Measurements from ENCODE around the gene HSF5. TPM values are rescaled to one million over a fixed set of nuclear protein-coding genes. Genes with fewer than 3 reads are reported as not detected.

HSF5 gene
- total and polyA plus RNA-seq, 10 donors, result 0.57 to 1.7 (median 1.2) TPM

DNA sequence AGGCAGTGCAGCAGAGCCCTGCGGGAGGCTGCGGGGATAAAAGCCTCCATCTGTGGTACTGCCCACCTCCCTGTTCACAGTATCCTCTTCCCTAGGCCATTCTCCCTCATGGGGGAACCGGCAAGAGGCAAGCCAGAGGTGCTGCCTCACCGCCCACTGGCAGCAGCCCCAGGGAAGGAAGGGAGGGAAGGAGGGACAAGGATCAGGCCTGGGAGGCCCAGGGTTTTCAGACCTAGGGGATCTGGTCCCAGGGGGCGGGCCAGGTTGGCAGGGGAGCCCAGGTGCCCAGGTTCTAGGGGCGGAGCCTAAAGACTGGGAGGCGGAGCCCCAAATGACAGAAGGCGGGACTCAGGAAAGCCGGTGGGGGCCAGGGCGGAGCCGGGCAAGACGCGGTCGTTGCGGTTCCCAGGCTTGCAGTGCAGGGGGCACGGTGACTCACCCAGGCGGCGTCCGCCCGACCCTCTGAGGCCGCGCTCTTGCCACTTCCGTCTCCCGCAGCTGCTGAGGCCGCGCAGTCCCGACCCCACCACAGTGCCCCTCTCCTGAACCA is 29.2 kb upstream of the HSF5 start:
- Histone ChIP-seq H3K9me3 (no peaks in the 10 kb centered on the region), H3K27ac (peak overlapping the region; percentile 81 to 98 (median 94)), H3K27me3 (replicated peaks in 1 of 7) (no peaks in the 10 kb centered on the region), H3K4me3 (peak overlapping the region; percentile 35 to 99 (median 72)), H3K4me1 (peaks cover 29 to 77% (median 68%) of the 10 kb centered on the region in 6 donors), H3K36me3 (peaks cover 0 to 18% (median 2%) of the 10 kb centered on the region in 6 donors)
- WGBS, 5 donors, result 0 to 1% (median 0%) methylated on average over 12 to 27 of the region's 27 CpGs
- TF ChIP-seq POLR2A (IDR thresholded peaks at IDR 0.05) (peak in 1 of 3 donors; percentile 84), POLR2AphosphoS5 (IDR thresholded peaks at IDR 0.05) (peak; percentile 69 to 94 (median 89))
- TF ChIP-seq, protein P1, sequence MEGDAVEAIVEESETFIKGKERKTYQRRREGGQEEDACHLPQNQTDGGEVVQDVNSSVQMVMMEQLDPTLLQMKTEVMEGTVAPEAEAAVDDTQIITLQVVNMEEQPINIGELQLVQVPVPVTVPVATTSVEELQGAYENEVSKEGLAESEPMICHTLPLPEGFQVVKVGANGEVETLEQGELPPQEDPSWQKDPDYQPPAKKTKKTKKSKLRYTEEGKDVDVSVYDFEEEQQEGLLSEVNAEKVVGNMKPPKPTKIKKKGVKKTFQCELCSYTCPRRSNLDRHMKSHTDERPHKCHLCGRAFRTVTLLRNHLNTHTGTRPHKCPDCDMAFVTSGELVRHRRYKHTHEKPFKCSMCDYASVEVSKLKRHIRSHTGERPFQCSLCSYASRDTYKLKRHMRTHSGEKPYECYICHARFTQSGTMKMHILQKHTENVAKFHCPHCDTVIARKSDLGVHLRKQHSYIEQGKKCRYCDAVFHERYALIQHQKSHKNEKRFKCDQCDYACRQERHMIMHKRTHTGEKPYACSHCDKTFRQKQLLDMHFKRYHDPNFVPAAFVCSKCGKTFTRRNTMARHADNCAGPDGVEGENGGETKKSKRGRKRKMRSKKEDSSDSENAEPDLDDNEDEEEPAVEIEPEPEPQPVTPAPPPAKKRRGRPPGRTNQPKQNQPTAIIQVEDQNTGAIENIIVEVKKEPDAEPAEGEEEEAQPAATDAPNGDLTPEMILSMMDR (IDR thresholded peaks at IDR 0.05 in 8 of 11, conservative IDR thresholded peaks at IDR 0.05 in 3 of 11), result no peak
- intact Hi-C loops (cut with DNase I; ENCODE audit: low total_unique reads), result loop anchor here (5.0 kb wide), 1 partner anchor 115 kb away; no protein-coding TSS in a partner anchor
- DNase-seq, result no peak

DNA sequence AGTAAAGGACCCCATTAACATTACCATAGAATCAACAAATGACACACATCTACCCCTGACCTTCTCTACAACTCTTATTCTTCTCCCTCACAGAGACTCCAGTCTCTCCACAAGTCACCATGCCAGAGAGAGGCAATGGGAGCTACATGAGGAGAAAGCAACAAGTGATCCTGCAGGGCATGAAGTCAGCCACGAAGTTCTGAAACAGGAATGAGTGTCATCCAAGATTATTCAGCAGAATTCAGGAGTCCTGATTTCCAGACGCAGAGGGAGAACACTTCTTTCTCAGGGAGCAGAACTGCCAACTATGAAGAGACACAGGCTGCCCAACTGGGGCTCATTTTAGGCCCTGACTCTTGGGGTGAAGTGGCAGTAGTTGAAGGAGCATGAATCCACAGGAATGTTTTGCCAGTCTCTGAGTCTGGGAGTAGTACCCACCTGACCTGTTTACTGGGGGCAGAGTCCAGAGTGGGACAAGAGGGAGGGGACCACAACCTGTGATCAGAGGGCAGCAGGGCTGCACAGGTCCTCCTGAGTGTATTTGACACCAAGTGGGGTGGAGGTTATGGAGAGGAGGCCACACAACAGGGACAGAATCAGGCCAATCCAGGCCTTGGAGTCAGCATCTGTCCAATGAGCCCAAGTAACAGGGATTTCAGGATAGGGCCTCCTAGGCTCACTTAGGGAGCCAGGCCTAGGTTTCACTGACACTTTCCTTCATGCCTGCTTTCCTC is 28.6 kb upstream of the HSF5 start:
- TF ChIP-seq, protein P1 (IDR thresholded peaks at IDR 0.05 in 8 of 11, conservative IDR thresholded peaks at IDR 0.05 in 3 of 11), result no peak
- TF ChIP-seq POLR2A (IDR thresholded peaks at IDR 0.05) (no peak), POLR2AphosphoS5 (IDR thresholded peaks at IDR 0.05) (no peak)
- H3K9me3 ChIP-seq, result no peaks in the 10 kb centered on the region
- 50 to 77% (median 67%) methylated on average over 2 of the region's 2 CpGs for WGBS, 5 donors
- H3K4me3 ChIP-seq, result peak overlapping the region; percentile 35 to 99 (median 72)
- no peaks in the 10 kb centered on the region for H3K27me3 ChIP-seq (replicated peaks in 1 of 7)
- H3K36me3 ChIP-seq, result peaks cover 0 to 25% (median 7%) of the 10 kb centered on the region in 6 donors
- H3K4me1 ChIP-seq, result peaks cover 29 to 83% (median 70%) of the 10 kb centered on the region in 6 donors
- peak overlapping the region; percentile 81 to 98 (median 94) for H3K27ac ChIP-seq
- DNase-seq, result no peak
- intact Hi-C loops (cut with DNase I; ENCODE audit: low total_unique reads), result loop anchor here (5.0 kb wide), 1 partner anchor 115 kb away; no protein-coding TSS in a partner anchor

DNA sequence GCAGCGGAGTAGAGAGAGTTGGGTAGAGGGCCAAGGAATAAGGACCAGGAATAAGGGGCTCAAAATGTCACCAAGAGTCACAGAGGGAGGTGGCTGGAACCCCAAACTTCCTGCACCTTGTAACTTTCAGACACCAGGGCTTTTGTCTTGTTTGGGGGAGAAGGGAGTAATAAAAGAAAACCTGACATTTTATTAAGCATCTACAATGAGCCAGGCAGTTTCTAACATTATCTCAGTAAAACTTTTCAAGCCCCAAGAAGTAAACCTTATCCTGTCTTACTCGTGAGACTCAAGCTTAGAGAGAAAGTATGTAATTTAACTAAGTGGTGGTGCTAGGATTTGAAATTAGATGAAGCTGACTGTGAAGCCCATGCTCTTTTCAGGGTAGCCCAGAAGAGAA is 27.1 kb upstream of the HSF5 start:
- no peak for TF ChIP-seq POLR2A (IDR thresholded peaks at IDR 0.05)
- H3K27me3 ChIP-seq (replicated peaks in 1 of 7), result no peaks in the 10 kb centered on the region
- peak overlapping the region in 1 of 8 donors; percentile 85 for H3K4me3 ChIP-seq
- intact Hi-C loops (cut with DNase I; ENCODE audit: low total_unique reads), result loop anchor here (5.0 kb wide), 1 partner anchor 117 kb away; no protein-coding TSS in a partner anchor
- WGBS, 5 donors, result 68 to 88% (median 84%) methylated on average over 2 of the region's 2 CpGs
- H3K4me1 ChIP-seq, result peaks cover 29 to 78% (median 64%) of the 10 kb centered on the region in 6 donors
- H3K36me3 ChIP-seq, result peaks cover 0 to 40% (median 22%) of the 10 kb centered on the region in 6 donors
- DNase-seq, result no peak
- H3K27ac ChIP-seq, result peak overlapping the region in 7 of 8 donors; percentile 54 to 96 (median 75)
- no peaks in the 10 kb centered on the region for H3K9me3 ChIP-seq

DNA sequence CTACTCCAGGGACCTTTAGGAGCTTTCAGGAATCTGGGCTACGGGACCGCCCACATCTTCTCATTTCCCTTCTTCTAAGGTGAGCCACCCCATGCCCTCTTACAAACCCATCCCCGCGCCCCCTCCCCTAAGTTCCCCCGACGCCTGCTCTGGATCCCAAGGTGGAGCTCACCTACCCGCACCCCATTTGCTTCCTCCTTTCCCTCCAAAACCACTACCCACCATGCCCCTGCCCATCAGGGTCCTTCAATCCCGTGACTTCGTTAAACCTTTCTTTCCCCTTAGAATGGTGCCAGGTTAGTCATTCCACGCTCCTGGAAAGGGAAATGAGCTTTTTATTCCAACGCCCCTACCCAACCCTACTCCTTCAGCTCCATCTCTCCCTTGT is 26.6 kb upstream of the HSF5 start:
- H3K4me3 ChIP-seq, result peak overlapping the region; percentile 52 to 89 (median 74)
- no peaks in the 10 kb centered on the region for H3K27me3 ChIP-seq (replicated peaks in 1 of 7)
- peaks cover 0 to 45% (median 27%) of the 10 kb centered on the region in 6 donors for H3K36me3 ChIP-seq
- TF ChIP-seq POLR2A (IDR thresholded peaks at IDR 0.05), result no peak
- TF ChIP-seq, protein P1 (IDR thresholded peaks at IDR 0.05 in 8 of 11, conservative IDR thresholded peaks at IDR 0.05 in 3 of 11), result no peak
- no peak for TF ChIP-seq POLR2AphosphoS5 (IDR thresholded peaks at IDR 0.05)
- H3K4me1 ChIP-seq, result peaks cover 29 to 73% (median 59%) of the 10 kb centered on the region in 6 donors
- DNase-seq, result no peak
- WGBS, 5 donors, result 20 to 39% (median 31%) methylated on average over 9 to 11 of the region's 11 CpGs
- peak overlapping the region in 7 of 8 donors; percentile 54 to 96 (median 75) for H3K27ac ChIP-seq
- intact Hi-C loops (cut with DNase I; ENCODE audit: low total_unique reads), result loop anchor here (5.0 kb wide), 1 partner anchor 118 kb away; no protein-coding TSS in a partner anchor
- no peaks in the 10 kb centered on the region for H3K9me3 ChIP-seq

All from spleen (tissue), 11 donors.